HEK293T (cell line): ENCODE results near the gene DEFB124.

Experiments used
- ELF4 ChIP-seq: fragments of 450-650 bp; IDR thresholded peaks from 2 replicates; pipeline ENCODE4 v1.6.1; 2017; ENCODE audit warnings: antibody characterized with exemption
- FOXA1 ChIP-seq: fragments of 450-650 bp; IDR thresholded peaks from 2 replicates; pipeline ENCODE4 v1.6.1; 2016; ENCODE audit warnings: mild to moderate bottlenecking
- FOXK2 ChIP-seq: fragments of 450-650 bp; IDR thresholded peaks from 2 replicates; pipeline ENCODE4 v1.6.1; 2016; ENCODE audit warnings: mild to moderate bottlenecking
- FOXM1 ChIP-seq: fragments of 450-650 bp; IDR thresholded peaks from 2 replicates; pipeline ENCODE4 v1.6.1; 2017; ENCODE audit warnings: mild to moderate bottlenecking, borderline replicate concordance
- HDGF ChIP-seq: fragments of 450-650 bp; IDR thresholded peaks from 2 replicates; pipeline ENCODE4 v1.6.1; 2017; ENCODE audit warnings: antibody characterized with exemption, borderline replicate concordance
- L3MBTL2 ChIP-seq: fragments of 450-650 bp; conservative IDR thresholded peaks from 2 replicates; pipeline ENCODE4 v1.6.1; 2016; ENCODE audit warnings: mild to moderate bottlenecking
- LEF1 ChIP-seq: fragments of 450-650 bp; IDR thresholded peaks from 2 replicates; pipeline ENCODE4 v1.6.1; 2017; ENCODE audit warnings: mild to moderate bottlenecking, borderline replicate concordance
- SUZ12 ChIP-seq: fragments of 450-650 bp; IDR thresholded peaks from 2 replicates; pipeline ENCODE4 v1.6.1; 2016; ENCODE audit warnings: mild to moderate bottlenecking
- TARDBP ChIP-seq: fragments of 450-650 bp; IDR thresholded peaks from 2 replicates; pipeline ENCODE4 v1.6.1; 2016
- ZNF384 ChIP-seq: fragments of 450-650 bp; IDR thresholded peaks from 2 replicates; pipeline ENCODE4 v1.6.1; 2016

- TF ChIP-seq SUZ12 (no peak), ZNF384 (no peak), FOXM1 (no peak), FOXK2 (no peak), L3MBTL2 (no peak), FOXA1 (no peak), HDGF (no peak), LEF1 (no peak), ELF4 (no peak), TARDBP (no peak)
Observed at GRCh38 chr20:31454361-31454760, 20.6 kb downstream of the DEFB124 start.
